H1 (cell line): ENCODE results near the gene TSPAN3. TPM values are rescaled to one million over a fixed set of nuclear protein-coding genes. Genes with fewer than 3 reads are reported as not detected.

Experiments
- EGR1 ChIP-seq: IDR thresholded peaks from 2 replicates; pipeline ENCODE4 v1.6.1; 2011; ENCODE audit warnings: low read depth, low read length, borderline replicate concordance
- RAD21 ChIP-seq, 2 experiments: IDR thresholded peaks in 1 of 2; conservative IDR thresholded peaks in 1 of 2; 2 replicates each; pipeline ENCODE4 v1.6.1; 2011; ENCODE audit warnings: low read depth in 2 of 2, low read length in 2 of 2, improper control_type of control experiment in 1 of 2, inconsistent platforms in 1 of 2, mild to moderate bottlenecking in 1 of 2, moderate library complexity in 1 of 2
- SAP30 ChIP-seq: fragments of 300-600 bp; sonication (generic); IDR thresholded peaks from 2 replicates; pipeline ENCODE4 v1.7.1; 2012; ENCODE audit warnings: low read length, moderate library complexity, mild to moderate bottlenecking, inconsistent platforms; ENCODE audit not compliant: insufficient read depth, insufficient replicate concordance
- polyA plus RNA-seq, 7 experiments: library from polyadenylated mRNA; depleted of rRNA in 3 of 7; stranded (reverse) in 5 of 7; unstranded in 2 of 7; fragments of >200 nt in 5 of 7; fragments of 200-250 nt in 2 of 7; gene quantifications; 1 replicate in 5 of 7; 2 replicates in 1 of 7; 4 replicates in 1 of 7; pipeline versions ENCODE4 v1.2.1 to v1.2.3, GENCODE V29; 2011 to 2013; ENCODE audit warnings: missing spikeins in 2 of 7, mixed read lengths in 2 of 7
- total RNA-seq: library from RNA; stranded (reverse); fragmentation: NEBNext Ultra II Directional; extraction: Animal tissue kit (Norgen Biotek cat#: 25700); gene quantifications from 2 replicates; pipeline ENCODE4 v1.2.1, GENCODE V29; 2021
- TF ChIP-seq, protein P1 (sequence below): fragments of 300-600 bp; sonication (generic); IDR thresholded peaks from 2 replicates; pipeline ENCODE4 v1.7.1; 2012; ENCODE audit warnings: low read length, moderate library complexity, mild to moderate bottlenecking, inconsistent platforms; ENCODE audit not compliant: insufficient replicate concordance

Gene TSPAN3
- total and polyA plus RNA-seq, 2 of the 8 experiments (the other 6 are each of a cell fraction or from before 2014, with no cell fraction given) = 107 to 238 TPM

DNA sequence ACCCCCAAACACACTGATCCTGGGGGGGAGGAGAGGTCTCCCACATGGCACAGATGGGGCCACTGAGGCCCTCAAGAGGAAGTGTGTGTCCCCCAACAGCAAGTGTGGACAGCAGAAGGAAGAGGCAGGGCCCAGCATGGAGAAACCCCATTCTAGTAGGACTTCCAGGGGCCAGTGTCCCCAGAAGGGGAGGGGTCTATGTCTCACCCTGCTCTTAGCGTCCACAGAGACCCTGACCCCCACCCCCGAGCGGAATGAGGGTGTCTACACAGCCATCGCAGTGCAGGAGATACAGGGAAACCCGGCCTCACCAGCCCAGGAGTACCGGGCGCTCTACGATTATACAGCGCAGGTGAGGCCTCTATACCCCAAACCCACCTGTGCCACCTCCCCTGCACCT is 35.3 kb downstream of the TSPAN3 start (continued):
- TF ChIP-seq, protein P1, sequence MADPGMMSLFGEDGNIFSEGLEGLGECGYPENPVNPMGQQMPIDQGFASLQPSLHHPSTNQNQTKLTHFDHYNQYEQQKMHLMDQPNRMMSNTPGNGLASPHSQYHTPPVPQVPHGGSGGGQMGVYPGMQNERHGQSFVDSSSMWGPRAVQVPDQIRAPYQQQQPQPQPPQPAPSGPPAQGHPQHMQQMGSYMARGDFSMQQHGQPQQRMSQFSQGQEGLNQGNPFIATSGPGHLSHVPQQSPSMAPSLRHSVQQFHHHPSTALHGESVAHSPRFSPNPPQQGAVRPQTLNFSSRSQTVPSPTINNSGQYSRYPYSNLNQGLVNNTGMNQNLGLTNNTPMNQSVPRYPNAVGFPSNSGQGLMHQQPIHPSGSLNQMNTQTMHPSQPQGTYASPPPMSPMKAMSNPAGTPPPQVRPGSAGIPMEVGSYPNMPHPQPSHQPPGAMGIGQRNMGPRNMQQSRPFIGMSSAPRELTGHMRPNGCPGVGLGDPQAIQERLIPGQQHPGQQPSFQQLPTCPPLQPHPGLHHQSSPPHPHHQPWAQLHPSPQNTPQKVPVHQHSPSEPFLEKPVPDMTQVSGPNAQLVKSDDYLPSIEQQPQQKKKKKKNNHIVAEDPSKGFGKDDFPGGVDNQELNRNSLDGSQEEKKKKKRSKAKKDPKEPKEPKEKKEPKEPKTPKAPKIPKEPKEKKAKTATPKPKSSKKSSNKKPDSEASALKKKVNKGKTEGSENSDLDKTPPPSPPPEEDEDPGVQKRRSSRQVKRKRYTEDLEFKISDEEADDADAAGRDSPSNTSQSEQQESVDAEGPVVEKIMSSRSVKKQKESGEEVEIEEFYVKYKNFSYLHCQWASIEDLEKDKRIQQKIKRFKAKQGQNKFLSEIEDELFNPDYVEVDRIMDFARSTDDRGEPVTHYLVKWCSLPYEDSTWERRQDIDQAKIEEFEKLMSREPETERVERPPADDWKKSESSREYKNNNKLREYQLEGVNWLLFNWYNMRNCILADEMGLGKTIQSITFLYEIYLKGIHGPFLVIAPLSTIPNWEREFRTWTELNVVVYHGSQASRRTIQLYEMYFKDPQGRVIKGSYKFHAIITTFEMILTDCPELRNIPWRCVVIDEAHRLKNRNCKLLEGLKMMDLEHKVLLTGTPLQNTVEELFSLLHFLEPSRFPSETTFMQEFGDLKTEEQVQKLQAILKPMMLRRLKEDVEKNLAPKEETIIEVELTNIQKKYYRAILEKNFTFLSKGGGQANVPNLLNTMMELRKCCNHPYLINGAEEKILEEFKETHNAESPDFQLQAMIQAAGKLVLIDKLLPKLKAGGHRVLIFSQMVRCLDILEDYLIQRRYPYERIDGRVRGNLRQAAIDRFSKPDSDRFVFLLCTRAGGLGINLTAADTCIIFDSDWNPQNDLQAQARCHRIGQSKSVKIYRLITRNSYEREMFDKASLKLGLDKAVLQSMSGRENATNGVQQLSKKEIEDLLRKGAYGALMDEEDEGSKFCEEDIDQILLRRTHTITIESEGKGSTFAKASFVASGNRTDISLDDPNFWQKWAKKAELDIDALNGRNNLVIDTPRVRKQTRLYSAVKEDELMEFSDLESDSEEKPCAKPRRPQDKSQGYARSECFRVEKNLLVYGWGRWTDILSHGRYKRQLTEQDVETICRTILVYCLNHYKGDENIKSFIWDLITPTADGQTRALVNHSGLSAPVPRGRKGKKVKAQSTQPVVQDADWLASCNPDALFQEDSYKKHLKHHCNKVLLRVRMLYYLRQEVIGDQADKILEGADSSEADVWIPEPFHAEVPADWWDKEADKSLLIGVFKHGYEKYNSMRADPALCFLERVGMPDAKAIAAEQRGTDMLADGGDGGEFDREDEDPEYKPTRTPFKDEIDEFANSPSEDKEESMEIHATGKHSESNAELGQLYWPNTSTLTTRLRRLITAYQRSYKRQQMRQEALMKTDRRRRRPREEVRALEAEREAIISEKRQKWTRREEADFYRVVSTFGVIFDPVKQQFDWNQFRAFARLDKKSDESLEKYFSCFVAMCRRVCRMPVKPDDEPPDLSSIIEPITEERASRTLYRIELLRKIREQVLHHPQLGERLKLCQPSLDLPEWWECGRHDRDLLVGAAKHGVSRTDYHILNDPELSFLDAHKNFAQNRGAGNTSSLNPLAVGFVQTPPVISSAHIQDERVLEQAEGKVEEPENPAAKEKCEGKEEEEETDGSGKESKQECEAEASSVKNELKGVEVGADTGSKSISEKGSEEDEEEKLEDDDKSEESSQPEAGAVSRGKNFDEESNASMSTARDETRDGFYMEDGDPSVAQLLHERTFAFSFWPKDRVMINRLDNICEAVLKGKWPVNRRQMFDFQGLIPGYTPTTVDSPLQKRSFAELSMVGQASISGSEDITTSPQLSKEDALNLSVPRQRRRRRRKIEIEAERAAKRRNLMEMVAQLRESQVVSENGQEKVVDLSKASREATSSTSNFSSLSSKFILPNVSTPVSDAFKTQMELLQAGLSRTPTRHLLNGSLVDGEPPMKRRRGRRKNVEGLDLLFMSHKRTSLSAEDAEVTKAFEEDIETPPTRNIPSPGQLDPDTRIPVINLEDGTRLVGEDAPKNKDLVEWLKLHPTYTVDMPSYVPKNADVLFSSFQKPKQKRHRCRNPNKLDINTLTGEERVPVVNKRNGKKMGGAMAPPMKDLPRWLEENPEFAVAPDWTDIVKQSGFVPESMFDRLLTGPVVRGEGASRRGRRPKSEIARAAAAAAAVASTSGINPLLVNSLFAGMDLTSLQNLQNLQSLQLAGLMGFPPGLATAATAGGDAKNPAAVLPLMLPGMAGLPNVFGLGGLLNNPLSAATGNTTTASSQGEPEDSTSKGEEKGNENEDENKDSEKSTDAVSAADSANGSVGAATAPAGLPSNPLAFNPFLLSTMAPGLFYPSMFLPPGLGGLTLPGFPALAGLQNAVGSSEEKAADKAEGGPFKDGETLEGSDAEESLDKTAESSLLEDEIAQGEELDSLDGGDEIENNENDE = no peak
- TF ChIP-seq SAP30 = no peak
- no peak for TF ChIP-seq EGR1
- TF ChIP-seq RAD21 (IDR thresholded peaks at IDR 0.05 in 1 of 2, conservative IDR thresholded peaks at IDR 0.05 in 1 of 2; ENCODE audit: low read depth in 2 of 2, low read length in 2 of 2) = no peak
- TF ChIP-seq, all 59 proteins: peak for 0
